ENCODE data around the gene PRRG3. TPM values are rescaled to one million over a fixed set of nuclear protein-coding genes. Genes with fewer than 3 reads are reported as not detected.
"Not testable (repeated sequence)": the region's sequence is repeated elsewhere in the genome, so short reads cannot be mapped to it uniquely, and the experiment has no call there.

Gene PRRG3
- total and polyA plus RNA-seq, 4 donors: 0.11 to 5.6 (median 1.5) TPM

DNA sequence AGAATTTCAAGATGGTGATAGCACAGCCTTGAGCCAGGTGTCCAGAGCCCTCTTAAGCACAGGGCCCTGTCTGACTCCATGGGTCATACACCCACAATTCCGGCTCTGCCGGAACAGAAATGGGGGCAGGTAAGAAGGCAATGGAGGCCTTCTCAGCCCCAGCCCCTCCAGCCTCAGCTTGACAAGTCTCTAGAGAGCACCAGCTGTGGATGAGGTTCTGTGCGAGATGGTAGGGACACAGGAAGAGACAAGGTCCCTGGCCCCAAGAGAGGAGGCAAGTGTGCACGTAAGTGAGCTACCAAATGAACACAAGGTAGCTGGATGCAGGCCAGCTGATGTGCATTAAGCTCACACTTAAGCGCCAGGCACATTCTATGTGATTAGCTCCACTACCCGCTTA, 2.4 kb upstream of the PRRG3 start:
- WGBS, 2 donors: 85 to 91% methylated on average over 5 to 6 of the region's 6 CpGs
- H3K4me3 ChIP-seq: no peak overlapping the region
- TF ChIP-seq, protein P1, sequence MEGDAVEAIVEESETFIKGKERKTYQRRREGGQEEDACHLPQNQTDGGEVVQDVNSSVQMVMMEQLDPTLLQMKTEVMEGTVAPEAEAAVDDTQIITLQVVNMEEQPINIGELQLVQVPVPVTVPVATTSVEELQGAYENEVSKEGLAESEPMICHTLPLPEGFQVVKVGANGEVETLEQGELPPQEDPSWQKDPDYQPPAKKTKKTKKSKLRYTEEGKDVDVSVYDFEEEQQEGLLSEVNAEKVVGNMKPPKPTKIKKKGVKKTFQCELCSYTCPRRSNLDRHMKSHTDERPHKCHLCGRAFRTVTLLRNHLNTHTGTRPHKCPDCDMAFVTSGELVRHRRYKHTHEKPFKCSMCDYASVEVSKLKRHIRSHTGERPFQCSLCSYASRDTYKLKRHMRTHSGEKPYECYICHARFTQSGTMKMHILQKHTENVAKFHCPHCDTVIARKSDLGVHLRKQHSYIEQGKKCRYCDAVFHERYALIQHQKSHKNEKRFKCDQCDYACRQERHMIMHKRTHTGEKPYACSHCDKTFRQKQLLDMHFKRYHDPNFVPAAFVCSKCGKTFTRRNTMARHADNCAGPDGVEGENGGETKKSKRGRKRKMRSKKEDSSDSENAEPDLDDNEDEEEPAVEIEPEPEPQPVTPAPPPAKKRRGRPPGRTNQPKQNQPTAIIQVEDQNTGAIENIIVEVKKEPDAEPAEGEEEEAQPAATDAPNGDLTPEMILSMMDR (IDR thresholded peaks at IDR 0.05; ENCODE audit: control extremely low read depth, extremely low read depth): no peak
- H3K27me3 ChIP-seq (ENCODE audit: control insufficient read depth in 3 of 3, insufficient read depth in 3 of 3, low read length in 2 of 3): peaks cover 6 to 8% (median 6%) of the 10 kb centered on the region in 3 donors
- no peaks in the 10 kb centered on the region for H3K4me1 ChIP-seq (ENCODE audit: control insufficient read depth in 5 of 5, insufficient read depth in 5 of 5, low read length in 5 of 5)
- H3K27ac ChIP-seq (ENCODE audit: low read depth in 1 of 2, low read length in 1 of 2): no peak overlapping the region
- no peaks in the 10 kb centered on the region for H3K36me3 ChIP-seq (ENCODE audit: control insufficient read depth in 4 of 4, insufficient read depth in 4 of 4, low read length in 4 of 4)
- no peak overlapping the region for H3K9ac ChIP-seq (ENCODE audit: insufficient read depth in 1 of 2, low read length in 2 of 2)
- ATAC-seq (ENCODE audit: insufficient read depth, low FRiP score): no peak
- no peak for DNase-seq
- H3K9me3 ChIP-seq (ENCODE audit: control insufficient read depth in 4 of 4, insufficient read depth in 3 of 4, low read length in 3 of 4): no peaks in the 10 kb centered on the region

DNA sequence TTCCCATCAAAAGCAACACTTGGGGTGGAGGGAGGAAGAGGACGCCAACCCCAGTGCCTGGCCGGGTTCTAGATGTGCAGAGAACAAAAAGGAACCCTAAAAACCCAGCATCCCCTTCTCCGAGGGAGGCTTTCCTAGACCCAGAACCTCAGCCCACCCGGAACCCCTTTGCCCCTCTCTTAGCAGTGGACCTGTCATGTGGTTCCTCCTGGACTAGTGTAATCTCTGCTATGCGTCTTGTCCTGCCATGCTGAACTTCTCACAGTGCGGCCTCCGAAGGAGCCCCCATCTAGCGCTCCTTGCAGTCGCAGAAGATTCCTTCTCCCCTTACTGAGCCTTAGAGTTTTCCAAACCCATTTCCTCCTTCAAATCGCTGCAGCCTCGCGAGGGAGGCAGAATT, 1.1 kb upstream of the PRRG3 start:
- H3K9ac ChIP-seq (ENCODE audit: insufficient read depth in 1 of 2, low read length in 2 of 2): no peak overlapping the region
- no peak for ATAC-seq (ENCODE audit: insufficient read depth, low FRiP score)
- H3K27ac ChIP-seq (ENCODE audit: low read depth in 1 of 2, low read length in 1 of 2): no peak overlapping the region
- H3K9me3 ChIP-seq (ENCODE audit: control insufficient read depth in 4 of 4, insufficient read depth in 3 of 4, low read length in 3 of 4): peaks cover 0 to 2% (median 0%) of the 10 kb centered on the region in 4 donors
- H3K36me3 ChIP-seq (ENCODE audit: control insufficient read depth in 4 of 4, insufficient read depth in 4 of 4, low read length in 4 of 4): no peaks in the 10 kb centered on the region
- no peak for DNase-seq
- H3K27me3 ChIP-seq (ENCODE audit: control insufficient read depth in 3 of 3, insufficient read depth in 3 of 3, low read length in 2 of 3): peaks cover 6 to 8% (median 6%) of the 10 kb centered on the region in 3 donors
- TF ChIP-seq, protein P1 (IDR thresholded peaks at IDR 0.05; ENCODE audit: control extremely low read depth, extremely low read depth): no peak
- WGBS, 2 donors: 66 to 71% methylated on average over 12 of the region's 12 CpGs
- no peaks in the 10 kb centered on the region for H3K4me1 ChIP-seq (ENCODE audit: control insufficient read depth in 5 of 5, insufficient read depth in 5 of 5, low read length in 5 of 5)
- H3K4me3 ChIP-seq: no peak overlapping the region

- H3K9me3 ChIP-seq (ENCODE audit: control insufficient read depth in 4 of 4, insufficient read depth in 3 of 4, low read length in 3 of 4): peaks cover 0 to 6% (median 0%) of the 10 kb centered on the region in 4 donors
- H3K27ac ChIP-seq (ENCODE audit: low read depth in 1 of 2, low read length in 1 of 2): no peak overlapping the region
- no peak for ATAC-seq (ENCODE audit: insufficient read depth, low FRiP score)
- H3K36me3 ChIP-seq (ENCODE audit: control insufficient read depth in 4 of 4, insufficient read depth in 4 of 4, low read length in 4 of 4): no peaks in the 10 kb centered on the region
- DNase-seq: no peak
- H3K4me1 ChIP-seq (ENCODE audit: control insufficient read depth in 5 of 5, insufficient read depth in 5 of 5, low read length in 5 of 5): no peaks in the 10 kb centered on the region
- TF ChIP-seq, protein P1 (IDR thresholded peaks at IDR 0.05; ENCODE audit: control extremely low read depth, extremely low read depth): no peak
- WGBS, 2 donors: 18 to 44% methylated on average over 16 to 19 of the region's 19 CpGs
- H3K27me3 ChIP-seq (ENCODE audit: control insufficient read depth in 3 of 3, insufficient read depth in 3 of 3, low read length in 2 of 3): peaks cover 6 to 8% (median 6%) of the 10 kb centered on the region in 3 donors
- no peak overlapping the region for H3K4me3 ChIP-seq
- no peak overlapping the region for H3K9ac ChIP-seq (ENCODE audit: insufficient read depth in 1 of 2, low read length in 2 of 2)
Measured at GRCh38 chrX:151695583-151696340, 504 bp downstream of the PRRG3 start.

DNA sequence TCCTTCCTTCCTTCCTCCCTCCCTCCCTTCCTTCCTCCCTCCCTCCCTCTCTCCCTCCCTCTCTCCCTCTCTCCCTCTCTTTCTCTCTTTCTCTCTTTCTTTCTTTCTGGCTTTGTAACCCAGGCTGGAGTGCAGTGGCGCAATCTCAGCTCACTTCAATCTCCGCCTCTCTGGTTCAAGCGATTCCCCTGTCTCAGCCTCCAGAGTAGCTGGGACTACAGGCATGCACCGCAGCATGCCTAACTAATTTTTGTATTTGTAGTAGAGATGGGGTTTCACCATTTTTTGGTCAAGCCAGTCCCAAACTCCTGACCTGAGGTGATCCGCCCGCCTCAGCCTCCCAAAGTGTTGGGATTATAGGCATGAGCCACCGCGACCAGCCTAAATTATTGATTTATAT, 1.8 kb downstream of the PRRG3 start:
- H3K9ac ChIP-seq (ENCODE audit: insufficient read depth in 1 of 2, low read length in 2 of 2); DNase-seq; H3K4me3 ChIP-seq; ATAC-seq (ENCODE audit: insufficient read depth, low FRiP score); H3K36me3 ChIP-seq (ENCODE audit: control insufficient read depth in 4 of 4, insufficient read depth in 4 of 4, low read length in 4 of 4); H3K9me3 ChIP-seq (ENCODE audit: control insufficient read depth in 4 of 4, insufficient read depth in 3 of 4, low read length in 3 of 4); H3K27me3 ChIP-seq (ENCODE audit: control insufficient read depth in 3 of 3, insufficient read depth in 3 of 3, low read length in 2 of 3); H3K27ac ChIP-seq (ENCODE audit: low read depth in 1 of 2, low read length in 1 of 2); H3K4me1 ChIP-seq (ENCODE audit: control insufficient read depth in 5 of 5, insufficient read depth in 5 of 5, low read length in 5 of 5): not testable (repeated sequence)
- WGBS, 2 donors: 85 to 97% methylated on average over 7 to 8 of the region's 8 CpGs

Measured in lung (tissue), 12 donors.